Brain microvascular endothelial cell (primary cell): ENCODE data around the gene ACTR10.
A peak's percentile ranks its signal among the peaks of the same experiment; 100 is the strongest.

Source experiments
- DNase-seq: peaks from one replicate; pipeline ENCODE4 v3.0.0-alpha.2; 2020
- H3K27ac ChIP-seq: fragments of 250-450 bp; sonication (Bioruptor Pico); 2 replicates; pipeline ENCODE4 v1.5.1; 2020; ENCODE audit warnings: mild to moderate bottlenecking, moderate library complexity
- H3K27me3 ChIP-seq: fragments of 250-450 bp; sonication (Bioruptor Pico); replicated peaks from 2 replicates; pipeline ENCODE4 v1.5.1; 2020; ENCODE audit warnings: mild to moderate bottlenecking
- H3K36me3 ChIP-seq: fragments of 250-450 bp; sonication (Bioruptor Pico); replicated peaks from 2 replicates; pipeline ENCODE4 v1.5.1; 2020; ENCODE audit warnings: mild to moderate bottlenecking
- H3K4me3 ChIP-seq: 2 replicates; pipeline ENCODE4 v1.5.1; 2011; ENCODE audit warnings: low read depth, mild to moderate bottlenecking, control low read depth, low read length, moderate library complexity
- CTCF ChIP-seq: IDR thresholded peaks from 2 replicates; pipeline ENCODE4 v1.5.1; 2011; ENCODE audit warnings: low read depth, mild to moderate bottlenecking, moderate library complexity, low read length, control low read depth, inconsistent platforms; ENCODE audit errors: missing control alignments
- in situ Hi-C: cut with HindIII; loops from 2 replicates; pipeline ENCODE4 v1.10.0; 2017; ENCODE audit warnings: low sequenced_read_pairs, low pct_ligation_motif_present

Gene ACTR10

GRCh38 chr14:58189176-58189575 is 10.8 kb upstream of the ACTR10 start:
- Histone ChIP-seq H3K27ac (no peak overlapping the region), H3K36me3 (no peaks in the 10 kb centered on the region), H3K27me3 (no peaks in the 10 kb centered on the region), H3K4me3 (no peak overlapping the region)
- no peak for DNase-seq
- in situ Hi-C loops, result no loop called here
- no peak for TF ChIP-seq CTCF

GRCh38 chr14:58191763-58192601 is 8.0 kb upstream of the ACTR10 start:
- H3K27ac ChIP-seq, result no peak overlapping the region
- no peaks in the 10 kb centered on the region for H3K27me3 ChIP-seq
- in situ Hi-C loops, result no loop called here
- DNase-seq, result no peak
- H3K36me3 ChIP-seq, result no peaks in the 10 kb centered on the region
- TF ChIP-seq CTCF, result no peak
- H3K4me3 ChIP-seq, result no peak overlapping the region

- in situ Hi-C loops, result no loop called here
- no peak for TF ChIP-seq CTCF
- no peak for DNase-seq
- no peak overlapping the region for H3K4me3 ChIP-seq
- H3K27me3 ChIP-seq, result no peaks in the 10 kb centered on the region
- H3K36me3 ChIP-seq, result no peaks in the 10 kb centered on the region
- no peak overlapping the region for H3K27ac ChIP-seq
Observed at GRCh38 chr14:58193542-58193941, 6.4 kb upstream of the ACTR10 start.

- H3K27me3 ChIP-seq, result no peaks in the 10 kb centered on the region
- no peak overlapping the region for H3K27ac ChIP-seq
- no peaks in the 10 kb centered on the region for H3K36me3 ChIP-seq
- H3K4me3 ChIP-seq, result no peak overlapping the region
- no peak for DNase-seq
- TF ChIP-seq CTCF, result no peak
- in situ Hi-C loops, result no loop called here
Observed at GRCh38 chr14:58196198-58196597, 3.8 kb upstream of the ACTR10 start.

GRCh38 chr14:58198086-58198485 is 1.9 kb upstream of the ACTR10 start:
- Histone ChIP-seq H3K4me3 (no peak overlapping the region), H3K27me3 (no peaks in the 10 kb centered on the region), H3K36me3 (no peaks in the 10 kb centered on the region), H3K27ac (no peak overlapping the region)
- in situ Hi-C loops, result no loop called here
- no peak for TF ChIP-seq CTCF
- DNase-seq, result no peak

GRCh38 chr14:58200480-58200841 is 512 bp downstream of the ACTR10 start:
- peak overlapping the region; percentile 91 for H3K4me3 ChIP-seq
- no peak for TF ChIP-seq CTCF
- in situ Hi-C loops, result no loop called here

More at GRCh38 chr14:58200480-58200841, 512 bp downstream of the ACTR10 start:
- Histone ChIP-seq H3K27ac (peak overlapping the region; percentile 99), H3K36me3 (no peaks in the 10 kb centered on the region), H3K27me3 (no peaks in the 10 kb centered on the region)
- no peak for DNase-seq
